Liver (tissue), 3 donors: ENCODE results near the gene CTSH.
A peak's percentile ranks its signal among the peaks of the same experiment; 100 is the strongest.

Experiments used
- CTCF ChIP-seq: fragments of 150-350 bp; IDR thresholded peaks from 2 replicates; pipeline ENCODE4 v1.5.1; 2017; ENCODE audit warnings: improper control_type of control experiment, low read depth, low read length; ENCODE audit not compliant: missing input control
- FOXA1 ChIP-seq: IDR thresholded peaks from 2 replicates; pipeline ENCODE4 v1.6.1; 2016; ENCODE audit warnings: antibody characterized with exemption
- GABPA ChIP-seq, 2 donors: IDR thresholded peaks in 1 of 2; conservative IDR thresholded peaks in 1 of 2; 2 replicates each; pipeline ENCODE4 v1.6.1; 2016; ENCODE audit warnings: antibody characterized with exemption in 2 of 2, mild to moderate bottlenecking in 1 of 2, moderate library complexity in 1 of 2
- RAD21 ChIP-seq, 2 donors: IDR thresholded peaks; 2 replicates each; pipeline ENCODE4 v1.6.1; 2016; ENCODE audit warnings: antibody characterized with exemption in 2 of 2, mild to moderate bottlenecking in 2 of 2
- TAF1 ChIP-seq: conservative IDR thresholded peaks from 2 replicates; pipeline ENCODE4 v1.6.1; 2016; ENCODE audit warnings: antibody characterized with exemption, mild to moderate bottlenecking
- YY1 ChIP-seq: IDR thresholded peaks from 2 replicates; pipeline ENCODE4 v1.6.1; 2016; ENCODE audit warnings: antibody characterized with exemption, mild to moderate bottlenecking
- TF ChIP-seq, protein P1 (sequence below): IDR thresholded peaks from 2 replicates; pipeline ENCODE4 v1.6.1; 2016; ENCODE audit warnings: antibody characterized with exemption, mild to moderate bottlenecking
- TF ChIP-seq, protein P2 (sequence below): IDR thresholded peaks from 2 replicates; pipeline ENCODE4 v1.6.1; 2016; ENCODE audit warnings: antibody characterized with exemption
- TF ChIP-seq, protein P3 (sequence below): IDR thresholded peaks from 2 replicates; pipeline ENCODE4 v1.6.1; 2016; ENCODE audit warnings: antibody characterized with exemption
- donor health status: healthy.
- donor health status: healthy.

GRCh38 chr15:78950343-78950742, 5.5 kb upstream of the CTSH start:
- no peak for TF ChIP-seq CTCF
- TF ChIP-seq, protein P1, sequence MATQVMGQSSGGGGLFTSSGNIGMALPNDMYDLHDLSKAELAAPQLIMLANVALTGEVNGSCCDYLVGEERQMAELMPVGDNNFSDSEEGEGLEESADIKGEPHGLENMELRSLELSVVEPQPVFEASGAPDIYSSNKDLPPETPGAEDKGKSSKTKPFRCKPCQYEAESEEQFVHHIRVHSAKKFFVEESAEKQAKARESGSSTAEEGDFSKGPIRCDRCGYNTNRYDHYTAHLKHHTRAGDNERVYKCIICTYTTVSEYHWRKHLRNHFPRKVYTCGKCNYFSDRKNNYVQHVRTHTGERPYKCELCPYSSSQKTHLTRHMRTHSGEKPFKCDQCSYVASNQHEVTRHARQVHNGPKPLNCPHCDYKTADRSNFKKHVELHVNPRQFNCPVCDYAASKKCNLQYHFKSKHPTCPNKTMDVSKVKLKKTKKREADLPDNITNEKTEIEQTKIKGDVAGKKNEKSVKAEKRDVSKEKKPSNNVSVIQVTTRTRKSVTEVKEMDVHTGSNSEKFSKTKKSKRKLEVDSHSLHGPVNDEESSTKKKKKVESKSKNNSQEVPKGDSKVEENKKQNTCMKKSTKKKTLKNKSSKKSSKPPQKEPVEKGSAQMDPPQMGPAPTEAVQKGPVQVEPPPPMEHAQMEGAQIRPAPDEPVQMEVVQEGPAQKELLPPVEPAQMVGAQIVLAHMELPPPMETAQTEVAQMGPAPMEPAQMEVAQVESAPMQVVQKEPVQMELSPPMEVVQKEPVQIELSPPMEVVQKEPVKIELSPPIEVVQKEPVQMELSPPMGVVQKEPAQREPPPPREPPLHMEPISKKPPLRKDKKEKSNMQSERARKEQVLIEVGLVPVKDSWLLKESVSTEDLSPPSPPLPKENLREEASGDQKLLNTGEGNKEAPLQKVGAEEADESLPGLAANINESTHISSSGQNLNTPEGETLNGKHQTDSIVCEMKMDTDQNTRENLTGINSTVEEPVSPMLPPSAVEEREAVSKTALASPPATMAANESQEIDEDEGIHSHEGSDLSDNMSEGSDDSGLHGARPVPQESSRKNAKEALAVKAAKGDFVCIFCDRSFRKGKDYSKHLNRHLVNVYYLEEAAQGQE: peak; percentile 62
- peak; percentile 12 to 19 for TF ChIP-seq RAD21 (IDR thresholded peaks at IDR 0.05)
- no peak for TF ChIP-seq TAF1
- no peak for TF ChIP-seq FOXA1
- no peak for TF ChIP-seq GABPA (IDR thresholded peaks at IDR 0.05 in 1 of 2, conservative IDR thresholded peaks at IDR 0.05 in 1 of 2)
- peak; percentile 84 for TF ChIP-seq YY1
- TF ChIP-seq, protein P2, sequence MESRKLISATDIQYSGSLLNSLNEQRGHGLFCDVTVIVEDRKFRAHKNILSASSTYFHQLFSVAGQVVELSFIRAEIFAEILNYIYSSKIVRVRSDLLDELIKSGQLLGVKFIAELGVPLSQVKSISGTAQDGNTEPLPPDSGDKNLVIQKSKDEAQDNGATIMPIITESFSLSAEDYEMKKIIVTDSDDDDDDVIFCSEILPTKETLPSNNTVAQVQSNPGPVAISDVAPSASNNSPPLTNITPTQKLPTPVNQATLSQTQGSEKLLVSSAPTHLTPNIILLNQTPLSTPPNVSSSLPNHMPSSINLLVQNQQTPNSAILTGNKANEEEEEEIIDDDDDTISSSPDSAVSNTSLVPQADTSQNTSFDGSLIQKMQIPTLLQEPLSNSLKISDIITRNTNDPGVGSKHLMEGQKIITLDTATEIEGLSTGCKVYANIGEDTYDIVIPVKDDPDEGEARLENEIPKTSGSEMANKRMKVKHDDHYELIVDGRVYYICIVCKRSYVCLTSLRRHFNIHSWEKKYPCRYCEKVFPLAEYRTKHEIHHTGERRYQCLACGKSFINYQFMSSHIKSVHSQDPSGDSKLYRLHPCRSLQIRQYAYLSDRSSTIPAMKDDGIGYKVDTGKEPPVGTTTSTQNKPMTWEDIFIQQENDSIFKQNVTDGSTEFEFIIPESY: no peak
- TF ChIP-seq, protein P3, sequence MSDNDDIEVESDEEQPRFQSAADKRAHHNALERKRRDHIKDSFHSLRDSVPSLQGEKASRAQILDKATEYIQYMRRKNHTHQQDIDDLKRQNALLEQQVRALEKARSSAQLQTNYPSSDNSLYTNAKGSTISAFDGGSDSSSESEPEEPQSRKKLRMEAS: no peak
